ENCODE measurements around the gene KRTAP10-4.
"Not testable (repeated sequence)": the region's sequence is repeated elsewhere in the genome, so short reads cannot be mapped to it uniquely, and the experiment has no call there.

Gene KRTAP10-4

DNA sequence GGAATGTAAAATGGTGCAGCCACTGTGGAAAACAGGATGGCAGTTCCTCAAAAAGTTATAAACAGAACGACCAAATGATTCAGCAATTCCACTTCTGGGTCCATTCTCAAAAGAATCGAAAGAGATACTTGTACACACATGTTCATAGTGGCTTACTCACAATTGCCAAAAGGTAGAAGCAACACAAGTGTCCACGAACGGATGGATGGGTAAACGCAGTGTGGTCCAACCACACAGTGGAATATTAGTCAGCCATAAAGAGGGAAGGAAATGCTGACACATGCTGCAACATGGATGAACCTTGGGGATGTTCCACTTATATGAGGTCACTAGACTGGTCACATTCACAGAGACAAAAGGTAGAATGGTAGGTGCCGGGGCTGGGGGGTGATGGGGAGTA is 38.8 kb upstream of the KRTAP10-4 start:
- DNase-seq (ENCODE audit: low read depth): no peak

DNA sequence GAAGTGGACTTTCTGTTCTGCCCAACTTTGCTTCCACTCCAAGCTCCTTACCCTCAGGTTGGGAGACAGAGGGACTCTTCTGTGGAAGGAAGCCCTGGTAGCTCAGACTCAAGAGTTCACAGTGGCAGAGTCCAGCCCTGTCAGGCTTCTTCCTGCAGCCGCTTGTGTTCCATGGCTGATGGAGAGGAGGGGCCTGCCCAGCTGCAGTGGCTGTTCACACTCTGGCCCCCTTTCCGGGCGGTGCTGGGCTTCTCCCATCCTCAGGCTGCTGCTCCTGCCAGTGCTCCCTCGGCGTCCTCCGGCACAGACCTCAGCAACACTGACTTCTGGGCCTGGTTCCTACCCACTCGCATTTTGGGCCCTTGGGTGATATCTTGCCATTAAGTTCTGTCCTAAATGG is 37.6 kb upstream of the KRTAP10-4 start:
- DNase-seq (ENCODE audit: low read depth): no peak

DNA sequence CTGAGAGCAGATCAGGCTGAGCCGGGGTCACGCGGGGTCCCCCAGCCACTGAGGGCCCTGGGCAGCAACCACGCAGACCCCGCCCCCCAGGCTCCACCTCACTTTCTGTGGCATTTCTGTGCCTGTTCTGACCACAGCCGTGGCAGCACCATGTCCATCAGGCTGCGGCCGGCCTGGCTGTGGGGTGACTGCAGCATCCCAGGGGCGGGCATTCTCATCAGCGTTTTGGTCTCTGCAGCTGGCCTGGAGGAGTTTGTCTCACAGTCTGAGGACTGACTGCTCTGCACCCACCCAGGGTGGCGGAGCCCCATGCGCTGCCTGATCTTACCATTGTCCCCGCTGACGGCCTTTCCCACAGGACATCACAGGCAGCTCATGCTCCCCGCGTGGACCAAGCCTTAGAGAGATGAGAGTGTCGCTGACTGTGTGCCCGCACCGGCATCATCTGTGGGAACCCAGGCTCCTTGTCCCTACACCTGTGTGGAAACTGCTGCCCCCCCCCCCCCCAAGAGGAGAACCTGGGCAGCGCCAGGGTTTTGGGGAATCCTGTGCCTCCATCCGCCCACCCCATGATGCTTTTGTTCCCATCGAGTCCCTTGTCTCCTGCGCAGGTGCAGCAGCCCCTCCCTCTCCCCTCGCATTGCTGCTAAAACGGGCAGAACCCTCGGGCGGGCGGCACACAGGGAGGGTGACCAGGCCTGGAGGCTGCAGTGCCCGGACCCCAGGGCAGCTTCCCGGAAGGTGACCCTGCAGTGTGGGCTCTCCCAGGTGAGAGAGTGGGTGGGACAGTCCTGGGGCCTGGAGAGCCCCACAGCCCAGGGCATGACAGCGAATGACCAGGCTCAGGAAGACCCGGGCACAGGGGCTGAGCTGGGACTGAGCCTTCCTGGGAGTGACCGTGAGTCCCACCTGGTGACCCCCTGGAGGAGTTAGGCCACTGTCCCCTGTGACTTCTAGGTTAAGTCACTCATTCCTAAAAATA is 35.3 kb upstream of the KRTAP10-4 start:
- DNase-seq (ENCODE audit: low read depth): no peak

DNA sequence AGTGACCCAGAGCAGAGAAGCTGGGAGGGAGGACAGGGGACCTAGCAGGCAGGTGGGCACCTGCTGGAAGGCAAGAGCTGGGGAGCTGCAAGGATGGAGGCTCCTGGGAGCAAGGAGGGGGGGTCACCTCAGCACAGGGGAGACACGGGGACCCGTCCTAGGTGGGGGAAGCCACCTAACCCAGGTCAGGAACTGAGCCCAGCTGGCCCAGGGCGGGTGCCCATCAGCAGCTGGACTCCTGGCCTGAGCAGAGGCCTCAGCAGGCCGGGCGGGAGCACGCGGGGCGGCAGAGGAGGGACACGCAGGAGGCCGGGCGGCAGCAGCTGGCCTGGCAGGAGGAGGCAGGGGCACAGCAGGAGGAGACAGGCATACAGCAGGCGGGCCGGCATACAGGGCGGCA is 34.5 kb upstream of the KRTAP10-4 start:
- DNase-seq (ENCODE audit: low read depth): no peak

DNA sequence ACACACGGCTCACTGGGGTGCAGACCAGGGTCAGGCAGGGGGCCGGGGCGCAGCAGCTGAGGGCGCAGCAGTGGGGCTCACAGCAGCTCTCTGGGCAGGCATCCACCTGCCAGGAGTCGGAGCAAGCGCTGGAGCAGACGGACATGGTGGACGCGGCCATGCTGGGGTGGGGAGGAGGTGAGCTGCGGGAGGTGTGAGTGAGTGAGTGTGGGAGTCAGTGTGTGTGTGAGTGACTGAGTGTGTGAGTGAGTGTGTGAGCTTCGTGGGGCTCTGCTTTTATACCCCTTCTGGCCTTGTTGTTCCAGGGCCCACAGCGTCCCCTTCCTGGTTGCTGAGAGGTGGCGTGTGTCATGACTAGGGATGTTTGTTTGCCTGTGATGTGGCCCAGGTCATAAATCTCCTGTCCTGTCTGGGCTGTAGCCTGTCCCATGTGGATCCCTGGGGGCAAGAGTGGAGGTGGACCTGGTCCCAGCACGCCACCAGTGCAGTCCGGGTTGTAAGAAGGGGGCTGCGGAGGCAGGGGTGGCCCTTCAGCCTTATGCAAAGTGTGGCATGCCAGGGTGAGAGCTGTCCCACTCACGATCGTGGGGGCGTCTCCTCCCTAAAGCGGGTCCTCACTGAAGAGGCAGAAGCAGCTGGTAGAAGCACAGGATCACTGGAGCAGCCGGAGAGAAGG is 33.4 kb upstream of the KRTAP10-4 start, which contains the start of gene KRTAP10-1:
TSS of gene KRTAP10-1 (minus strand) at position 205 of the 676 bp plus-strand sequence. CDS start at position 160, 45 bp downstream.
- no peak for DNase-seq (ENCODE audit: low read depth)

DNA sequence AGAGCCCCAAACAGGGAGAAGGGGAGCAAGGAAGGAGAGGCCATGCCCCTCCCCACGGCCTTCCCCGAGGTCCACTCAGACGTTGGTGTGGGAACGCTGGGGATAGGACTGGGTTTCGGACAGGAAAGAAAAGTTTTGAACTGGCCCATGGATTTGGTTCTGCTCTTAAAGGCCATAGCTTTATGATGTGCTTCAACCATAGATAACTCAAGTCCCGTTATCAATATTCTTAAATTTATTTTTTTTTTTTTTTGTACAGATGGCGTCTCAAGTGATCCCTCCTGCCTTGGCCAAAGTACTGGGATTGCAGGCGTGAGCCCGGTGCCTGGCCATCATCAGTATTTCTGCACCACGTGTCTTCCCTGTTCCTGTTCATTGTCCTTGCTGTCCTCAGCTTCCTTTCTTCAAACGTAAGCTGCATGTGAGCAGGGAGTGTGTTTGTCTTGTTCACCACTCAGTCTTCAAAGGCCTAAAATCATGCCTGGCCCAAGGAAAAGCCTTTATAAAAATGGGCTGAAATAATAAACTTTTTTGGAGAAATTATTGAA is 32.7 kb upstream of the KRTAP10-4 start:
- no peak for DNase-seq (ENCODE audit: low read depth)

DNA sequence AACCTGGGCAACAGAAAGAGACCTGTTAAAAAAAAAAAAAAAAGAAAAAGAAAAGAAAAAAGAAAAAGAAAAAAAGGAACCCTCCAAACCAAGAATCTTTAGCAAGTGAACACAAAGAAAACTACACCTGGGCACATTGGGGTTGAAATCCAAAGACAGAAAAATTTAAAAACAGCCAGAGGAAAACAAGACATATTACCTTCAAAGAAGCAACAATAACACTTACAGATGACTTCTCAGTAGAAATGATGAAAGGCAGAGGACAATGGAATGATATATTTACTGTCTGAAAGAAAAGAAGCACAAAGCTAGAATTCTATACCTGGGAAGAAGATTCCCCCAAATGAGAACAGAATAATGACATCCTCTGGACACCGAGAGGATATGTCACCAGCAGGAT is 30.8 kb upstream of the KRTAP10-4 start:
- no peak for DNase-seq (ENCODE audit: low read depth)

DNA sequence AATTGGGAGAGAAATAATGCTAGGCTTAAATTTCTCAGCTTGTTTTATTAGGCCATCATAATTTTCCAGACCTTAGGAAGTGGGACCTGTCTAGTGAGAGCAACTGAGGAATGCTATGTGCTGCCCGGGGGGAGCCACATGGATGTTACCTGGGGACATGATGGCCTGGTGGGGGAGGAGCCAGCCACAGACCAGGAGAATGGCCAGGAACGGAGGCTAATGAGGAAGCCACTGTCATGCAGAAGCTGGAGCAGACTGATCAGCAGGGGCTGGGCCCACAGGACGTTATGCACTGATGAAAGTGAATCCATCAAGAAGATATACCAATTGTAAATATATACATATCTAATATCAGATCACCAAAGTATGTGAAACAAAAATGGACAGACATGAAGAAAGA is 29.0 kb upstream of the KRTAP10-4 start:
- no peak for DNase-seq (ENCODE audit: low read depth)

DNA sequence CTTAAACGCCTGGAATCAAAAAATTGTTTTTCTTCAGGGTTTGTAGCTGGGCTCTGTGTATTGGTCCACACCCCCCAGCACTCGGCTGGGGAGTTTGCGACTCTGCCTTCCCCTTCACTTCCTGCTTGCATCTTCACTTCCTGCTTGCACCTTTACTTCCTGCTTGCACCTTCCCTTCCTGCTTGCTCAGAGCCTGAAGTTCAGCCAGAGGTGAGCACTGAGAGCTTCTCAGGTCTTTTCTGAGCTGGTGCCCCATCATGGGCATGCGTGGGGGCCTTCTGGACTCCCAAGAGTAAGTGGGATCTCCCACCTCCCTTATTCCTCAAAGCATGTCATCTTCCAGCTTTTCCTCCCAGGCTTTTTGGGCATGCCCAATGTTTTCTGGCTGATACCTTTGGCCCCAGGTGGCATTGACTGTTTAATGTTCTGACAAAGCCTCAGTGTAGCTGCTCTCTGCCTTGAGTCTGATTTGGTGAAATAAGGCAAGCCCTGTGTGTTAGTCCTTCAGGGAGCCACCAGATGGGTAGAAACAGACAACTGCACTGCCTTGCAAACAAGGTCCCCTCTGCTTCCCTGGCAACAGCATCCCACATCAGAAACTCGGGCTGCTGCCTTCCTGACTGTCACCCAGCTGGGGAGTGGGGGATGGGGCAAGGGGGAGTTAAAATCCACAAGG is 25.7 kb upstream of the KRTAP10-4 start:
- DNase-seq (ENCODE audit: low read depth): no peak

DNA sequence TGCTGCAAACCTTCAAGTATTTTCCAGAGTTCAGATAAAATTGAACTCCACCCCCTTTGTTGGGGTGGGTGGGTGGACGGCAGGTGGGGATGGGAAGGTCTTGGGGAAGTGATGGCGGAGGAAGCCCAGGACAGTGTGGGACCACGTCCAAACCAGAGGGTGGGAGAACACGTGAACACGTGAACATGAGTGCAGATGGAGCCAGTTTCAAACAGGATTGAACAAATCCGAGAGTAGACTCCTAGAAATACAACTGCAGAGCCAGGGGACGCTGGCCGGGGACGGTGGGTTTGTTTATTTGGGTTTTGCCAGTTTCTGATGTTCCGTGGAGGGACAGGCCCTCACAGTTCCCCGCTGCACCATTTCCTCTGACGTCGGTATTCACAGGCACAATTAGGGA is 25.1 kb upstream of the KRTAP10-4 start:
- no peak for DNase-seq (ENCODE audit: low read depth)

DNA sequence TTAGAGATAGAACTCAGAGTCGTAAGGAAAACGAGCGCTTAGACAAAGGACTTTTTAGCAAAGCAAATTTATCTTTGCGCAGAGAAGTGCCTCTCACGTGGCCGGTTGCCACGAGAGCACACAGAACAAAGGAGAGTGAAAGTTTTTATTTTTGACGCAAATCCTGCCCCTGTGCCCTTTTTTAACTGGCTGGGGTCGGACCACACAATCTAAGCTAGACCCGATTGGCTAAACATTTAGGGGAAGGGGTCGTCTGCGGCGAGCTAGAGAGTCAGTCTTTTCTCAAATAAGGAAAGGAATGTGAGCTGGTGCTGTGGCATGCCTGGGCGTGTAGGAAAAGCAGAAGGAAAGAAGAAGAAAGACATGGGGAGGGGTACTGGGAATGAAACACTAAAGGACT is 24.6 kb upstream of the KRTAP10-4 start:
- DNase-seq (ENCODE audit: low read depth): no peak

DNA sequence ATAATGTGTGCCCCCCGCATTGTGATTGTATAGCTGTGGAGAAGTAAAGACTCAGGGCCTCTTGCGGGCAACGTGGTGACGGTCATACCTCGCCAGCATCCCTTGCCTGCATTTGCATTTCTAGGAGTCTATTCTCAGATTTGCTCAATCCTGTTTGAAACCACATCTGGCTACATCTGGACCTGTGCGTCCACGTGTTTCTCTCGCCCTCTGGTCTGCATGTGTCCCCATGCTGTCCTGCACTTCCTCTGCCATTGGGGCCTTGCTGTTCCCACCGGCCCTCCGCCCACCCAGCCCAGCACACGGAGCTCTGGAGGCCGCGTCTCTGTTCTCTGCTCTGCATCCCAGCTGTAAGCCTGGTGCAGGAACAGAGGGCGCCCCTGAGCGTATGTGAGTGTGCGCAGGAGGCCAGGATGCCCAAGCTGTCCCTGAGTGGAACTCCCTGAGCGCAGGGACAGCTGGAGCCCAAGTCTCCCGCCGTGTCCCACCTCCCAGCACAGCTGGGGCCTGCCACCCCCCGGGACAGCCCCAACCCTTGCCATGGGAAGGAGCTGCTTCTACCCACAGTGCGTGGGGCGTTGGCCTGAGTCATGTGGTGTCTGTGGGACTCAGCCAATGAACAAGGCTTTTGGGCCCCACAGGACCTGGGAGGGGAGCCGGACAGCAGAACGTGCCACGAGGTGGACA is 23.9 kb upstream of the KRTAP10-4 start:
- DNase-seq (ENCODE audit: low read depth): no peak

DNA sequence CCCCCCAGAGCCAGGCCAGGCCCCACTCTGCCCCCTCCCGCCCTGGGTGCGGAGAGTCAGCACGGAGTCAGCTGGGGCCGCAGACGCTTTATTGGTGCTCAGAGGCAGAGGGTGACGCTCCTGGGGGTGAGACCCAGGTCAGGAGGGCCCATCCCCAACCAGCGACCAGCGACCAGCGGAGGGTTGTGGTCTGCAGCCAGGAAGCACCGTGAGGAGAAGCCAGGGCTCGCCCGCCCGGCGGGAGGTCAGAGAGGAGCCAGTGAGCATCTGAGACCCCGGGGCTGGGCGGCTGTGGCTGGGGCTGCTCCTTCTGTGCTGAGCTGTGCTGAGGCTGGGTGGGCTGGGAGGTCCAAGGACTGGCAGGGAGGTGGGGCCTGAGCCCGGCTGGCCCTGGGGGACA is 23.2 kb upstream of the KRTAP10-4 start:
- not testable (repeated sequence) for DNase-seq (ENCODE audit: low read depth)

DNA sequence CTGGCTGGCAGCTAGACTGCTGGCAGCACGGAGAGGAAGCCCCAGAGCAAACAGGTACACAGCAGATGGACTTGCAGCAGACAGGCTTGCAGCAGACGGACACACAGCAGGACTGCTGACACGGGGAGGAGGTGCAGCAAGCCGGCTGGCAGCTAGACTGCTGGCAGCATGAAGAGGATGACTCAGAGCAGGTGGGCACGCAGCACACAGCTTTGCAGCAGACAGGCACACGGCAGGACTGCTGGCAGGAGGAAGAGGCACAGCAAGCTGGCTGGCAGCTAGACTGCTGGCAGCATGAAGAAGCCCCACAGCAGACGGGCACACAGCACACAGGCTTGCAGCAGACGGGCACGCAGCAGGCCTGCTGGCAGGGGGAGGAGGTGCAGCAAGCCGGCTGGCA is 22.7 kb upstream of the KRTAP10-4 start:
- DNase-seq (ENCODE audit: low read depth): no peak

DNA sequence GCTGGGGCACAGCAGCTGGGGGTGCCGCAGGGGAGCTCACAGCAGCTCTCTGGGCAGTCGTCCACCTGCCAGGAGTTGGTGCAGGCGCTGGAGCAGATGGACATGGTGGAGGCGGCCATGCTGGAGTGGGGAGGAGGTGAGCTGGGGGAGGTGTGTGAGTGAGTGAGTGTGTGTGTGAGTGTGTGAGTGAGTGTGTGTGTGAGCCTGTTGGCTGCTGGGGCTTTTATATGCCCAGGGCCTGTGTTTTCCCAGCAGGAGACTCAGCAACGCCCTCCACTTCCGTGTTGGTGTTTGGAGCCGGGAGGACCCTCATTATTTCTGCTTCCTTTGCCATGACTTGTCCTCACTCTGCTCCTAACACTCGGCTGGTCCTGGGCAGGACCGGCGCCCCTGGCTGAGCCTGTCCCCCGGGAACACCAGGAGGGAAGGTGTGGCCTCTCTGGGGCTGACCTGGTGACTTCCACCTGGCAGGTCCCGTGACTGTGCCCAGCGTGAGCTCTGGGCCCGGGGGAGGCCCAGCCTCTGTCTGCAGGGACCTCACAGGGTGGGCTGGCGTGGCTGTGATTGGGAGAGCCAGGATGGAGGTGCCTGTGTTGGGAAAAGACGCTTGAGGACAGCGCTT is 22.1 kb upstream of the KRTAP10-4 start, which contains the start of gene KRTAP10-2:
TSS of gene KRTAP10-2 (minus strand) at position 166 of the 622 bp plus-strand sequence. CDS start at position 119, 47 bp downstream.
- no peak for DNase-seq (ENCODE audit: low read depth)

DNA sequence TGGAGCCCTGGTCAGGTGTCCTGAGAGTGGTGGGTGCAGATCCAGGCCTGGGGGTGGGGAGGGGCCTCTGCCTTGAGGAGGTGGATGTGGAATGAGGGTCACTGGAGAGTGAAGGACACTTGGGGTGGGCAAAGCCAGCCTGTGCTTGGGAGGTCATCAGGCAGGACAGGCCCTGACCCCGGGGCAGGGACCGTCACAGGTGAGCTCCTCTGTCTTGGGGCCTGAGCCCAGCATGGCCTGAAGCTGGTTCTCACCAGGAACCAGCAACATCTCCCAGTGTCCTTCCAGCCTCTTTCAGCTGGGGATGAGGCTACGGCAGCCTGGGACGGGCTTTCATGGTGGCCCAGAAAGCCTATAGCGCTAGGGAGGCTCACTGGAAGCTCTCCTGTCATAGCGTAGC is 21.4 kb upstream of the KRTAP10-4 start:
- DNase-seq (ENCODE audit: low read depth): no peak

DNA sequence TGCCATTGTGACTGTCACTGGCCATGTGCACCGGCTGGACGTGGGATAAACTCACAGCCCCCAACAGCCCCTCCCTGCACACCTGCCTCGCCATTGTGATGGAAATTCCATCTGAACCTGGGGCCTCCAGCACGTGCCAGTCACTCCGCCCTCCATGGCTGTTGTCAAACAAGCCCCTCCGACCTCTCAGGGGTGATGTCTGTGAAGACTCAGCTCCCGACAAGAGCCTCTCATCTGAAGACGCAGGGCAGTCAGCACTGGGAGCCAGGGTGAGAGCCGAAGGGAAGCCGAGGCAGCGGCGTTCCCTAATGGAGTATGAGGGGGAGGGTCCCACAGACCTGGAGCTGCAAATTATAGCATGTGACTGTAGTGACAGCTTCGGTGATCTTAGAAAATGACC is 20.8 kb upstream of the KRTAP10-4 start:
- DNase-seq (ENCODE audit: low read depth): no peak

DNA sequence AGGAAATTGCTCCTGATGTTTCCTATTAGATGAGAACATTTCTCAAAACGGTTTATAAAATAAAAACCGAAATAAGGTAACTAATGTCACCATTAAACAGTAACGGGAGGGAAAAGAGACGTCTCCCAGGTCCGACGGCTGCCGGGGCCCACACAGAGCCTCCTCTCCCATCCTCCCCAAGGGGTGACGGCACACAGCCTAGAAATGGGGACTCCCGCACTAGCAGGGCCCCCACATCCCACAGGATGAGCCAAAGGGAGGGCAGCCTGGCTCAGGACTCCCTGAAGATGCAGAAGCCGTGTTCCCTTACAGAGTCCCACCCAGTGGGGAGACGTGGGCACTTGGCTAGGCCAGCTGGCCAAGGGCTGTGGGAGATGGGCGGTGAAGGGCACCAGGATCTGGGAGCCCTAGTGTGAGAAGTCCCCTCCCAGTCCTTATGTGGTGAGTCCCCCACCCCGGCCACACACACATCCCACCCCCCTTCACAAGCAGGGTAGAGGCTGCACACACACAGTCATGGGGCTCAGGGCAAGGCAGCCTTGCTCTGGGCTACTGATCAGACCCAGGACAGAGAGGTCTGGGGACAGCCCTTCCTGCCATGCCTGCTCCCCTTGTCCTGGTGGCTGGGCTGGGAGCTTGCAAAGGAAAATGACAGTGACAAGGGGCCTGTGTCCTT is 18.2 kb upstream of the KRTAP10-4 start:
- DNase-seq (ENCODE audit: low read depth): no peak

DNA sequence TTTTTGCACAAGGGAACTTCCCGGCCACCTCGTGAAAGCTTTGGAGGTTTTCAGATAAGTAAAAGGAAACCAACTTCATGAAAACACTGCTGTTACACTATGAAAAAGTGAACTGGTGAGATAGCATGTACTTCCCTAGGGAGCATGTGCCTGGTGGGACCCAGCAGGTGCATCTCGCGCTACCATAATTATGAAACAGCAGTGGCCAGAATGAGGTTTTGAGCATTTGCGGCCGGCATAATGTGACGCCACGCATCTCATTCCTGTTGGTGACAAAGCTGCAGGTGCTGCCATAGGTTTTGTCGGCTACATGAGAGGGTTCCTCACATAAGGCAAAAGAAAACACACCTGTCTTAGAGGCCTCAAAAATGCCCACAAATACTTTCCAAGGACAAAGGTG is 16.6 kb upstream of the KRTAP10-4 start:
- DNase-seq (ENCODE audit: low read depth): no peak

Measured in T follicular helper cell (primary cell).